Activated CD8-positive, alpha-beta memory T cell treated with anti-CD3 and anti-CD28 coated beads, Interleukin-2, amount 10 ng/mL, durations not matched to agents 7 days and 5 days (primary cell): ENCODE data around the gene DCTN2. TPM values are rescaled to one million over a fixed set of nuclear protein-coding genes. Genes with fewer than 3 reads are reported as not detected.
"Not testable (repeated sequence)": the region's sequence is repeated elsewhere in the genome, so short reads cannot be mapped to it uniquely, and the experiment has no call there.

ENCODE experiments used
- ATAC-seq: fragments of 150-1000 bp; cut with Tn5 transposase; one replicate; pipeline ENCODE4 v1.10.0; 2021; ENCODE audit warnings: moderate library complexity
- CTCF ChIA-PET: fragments of 350-600 bp; sonication (Branson Sonifier 250); formaldehyde crosslinking; loops from one replicate; lab custom pipeline; 2021; ENCODE audit warnings: antibody characterized with exemption; lab: Charles Lee
- DNase-seq: peaks from one replicate; pipeline ENCODE4 v3.0.0-alpha.2; 2020
- H3K27ac Mint-ChIP-seq: one replicate; pipeline ENCODE4 v1.8.0; 2021; ENCODE audit warnings: mild to moderate bottlenecking, mixed read lengths
- H3K27me3 Mint-ChIP-seq: one replicate; pipeline ENCODE4 v1.8.0; 2021; ENCODE audit warnings: mixed read lengths
- H3K36me3 Mint-ChIP-seq: one replicate; pipeline ENCODE4 v1.8.0; 2021; ENCODE audit warnings: mild to moderate bottlenecking, mixed read lengths
- H3K4me1 Mint-ChIP-seq: one replicate; pipeline ENCODE4 v1.8.0; 2021; ENCODE audit warnings: mixed read lengths
- H3K4me3 Mint-ChIP-seq: one replicate; pipeline ENCODE4 v1.8.0; 2021; ENCODE audit warnings: mild to moderate bottlenecking, moderate library complexity, mixed read lengths
- H3K9me3 Mint-ChIP-seq: one replicate; pipeline ENCODE4 v1.8.0; 2022; ENCODE audit warnings: low read depth, mixed read lengths
- total RNA-seq, 2 experiments: library from RNA; stranded (reverse); gene quantifications; one replicate each; pipeline ENCODE4 v1.2.3, GENCODE V29; 2021

DCTN2 gene
- total RNA-seq, 2 experiments from 2014 or later: 90.8 to 99.0 TPM

DNA sequence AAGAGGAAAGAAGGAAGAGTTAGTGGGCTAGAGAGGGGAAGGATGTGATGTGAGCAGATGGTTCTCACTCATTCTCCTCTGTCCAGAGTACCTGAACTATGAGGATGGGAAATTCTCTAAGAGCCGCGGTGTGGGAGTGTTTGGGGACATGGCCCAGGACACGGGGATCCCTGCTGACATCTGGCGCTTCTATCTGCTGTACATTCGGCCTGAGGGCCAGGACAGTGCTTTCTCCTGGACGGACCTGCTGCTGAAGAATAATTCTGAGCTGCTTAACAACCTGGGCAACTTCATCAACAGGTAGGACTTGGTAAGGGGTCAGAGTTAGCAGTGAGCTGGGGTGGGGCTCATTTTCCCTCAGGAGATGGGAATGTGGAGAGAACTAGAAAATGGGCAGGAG, 34.3 kb downstream of the DCTN2 start:
- ATAC-seq (no peak), DNase-seq (no peak)
- CTCF ChIA-PET: interaction anchor here (0.8 to 1.0 kb wide), 2 partner anchors 13 kb away, joined by 3 read pairs; no protein-coding TSS in a partner anchor
- Mint-ChIP-seq H3K27me3 (no peaks in the 10 kb centered on the region), H3K4me1 (peaks cover 8% of the 10 kb centered on the region), H3K36me3 (peaks cover 62% of the 10 kb centered on the region), H3K4me3 (no peak overlapping the region), H3K27ac (peak overlapping the region; percentile 53), H3K9me3 (no peaks in the 10 kb centered on the region)

DNA sequence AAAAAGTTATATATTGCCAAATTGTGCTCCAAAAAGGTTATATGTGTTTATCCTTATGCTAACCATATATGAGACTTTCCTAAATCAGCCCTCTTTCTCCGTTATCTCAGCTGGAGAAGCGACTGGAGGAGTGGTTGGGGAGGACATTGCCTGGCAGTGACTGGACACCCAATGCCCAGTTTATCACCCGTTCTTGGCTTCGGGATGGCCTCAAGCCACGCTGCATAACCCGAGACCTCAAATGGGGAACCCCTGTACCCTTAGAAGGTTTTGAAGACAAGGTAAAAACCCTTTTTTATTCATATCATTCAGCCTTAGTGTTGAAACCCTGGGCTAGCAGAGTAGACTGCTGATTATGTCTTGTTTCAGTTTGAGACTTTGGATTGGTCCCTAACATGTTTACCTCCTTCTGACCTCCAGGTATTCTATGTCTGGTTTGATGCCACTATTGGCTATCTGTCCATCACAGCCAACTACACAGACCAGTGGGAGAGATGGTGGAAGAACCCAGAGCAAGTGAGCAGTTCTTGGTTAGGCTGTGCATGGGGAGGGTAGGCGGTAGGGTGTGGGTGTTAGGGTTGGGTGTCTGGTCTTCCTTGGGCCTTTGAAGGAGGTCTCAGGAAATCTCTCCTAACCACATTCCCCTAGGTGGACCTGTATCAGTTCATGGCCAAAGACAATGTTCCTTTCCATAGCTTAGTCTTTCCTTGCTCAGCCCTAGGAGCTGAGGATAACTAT, 35.2 kb downstream of the DCTN2 start:
- CTCF ChIA-PET: interaction anchor here (1.0 kb wide), 1 partner anchor 12 kb away, joined by 3 read pairs; no protein-coding TSS in a partner anchor
- Mint-ChIP-seq H3K9me3 (no peaks in the 10 kb centered on the region), H3K27me3 (no peaks in the 10 kb centered on the region), H3K4me1 (peaks cover 3% of the 10 kb centered on the region), H3K36me3 (peaks cover 54% of the 10 kb centered on the region), H3K27ac (no peak overlapping the region), H3K4me3 (no peak overlapping the region)
- DNase-seq: no peak
- ATAC-seq: no peak

DNA sequence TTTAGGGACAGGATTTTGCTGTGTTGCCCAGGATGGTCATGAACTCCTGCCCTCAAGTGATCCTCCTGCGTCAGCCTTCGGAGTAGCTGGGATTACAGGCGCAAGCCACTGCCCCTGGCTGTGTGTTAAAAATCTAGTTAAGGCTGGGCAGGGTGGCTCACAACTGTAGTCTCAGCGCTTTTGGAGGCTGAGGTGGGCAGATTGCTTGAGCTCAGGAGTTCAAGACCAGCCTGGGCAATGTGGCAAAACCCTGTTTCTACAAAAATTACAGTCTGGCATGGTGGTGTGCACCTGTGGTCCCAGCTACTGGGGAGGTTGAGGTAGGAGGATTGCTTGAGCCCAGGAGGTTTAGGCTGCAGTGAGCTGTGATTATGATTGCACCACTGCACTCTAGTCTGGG, 35.8 kb downstream of the DCTN2 start:
- DNase-seq: no peak
- H3K36me3 Mint-ChIP-seq: peaks cover 51% of the 10 kb centered on the region
- H3K4me3 Mint-ChIP-seq: no peak overlapping the region
- no peak for ATAC-seq
- H3K4me1 Mint-ChIP-seq: peaks cover 3% of the 10 kb centered on the region
- CTCF ChIA-PET: no interaction called here
- H3K27ac Mint-ChIP-seq: no peak overlapping the region
- no peaks in the 10 kb centered on the region for H3K27me3 Mint-ChIP-seq
- H3K9me3 Mint-ChIP-seq: no peaks in the 10 kb centered on the region

DNA sequence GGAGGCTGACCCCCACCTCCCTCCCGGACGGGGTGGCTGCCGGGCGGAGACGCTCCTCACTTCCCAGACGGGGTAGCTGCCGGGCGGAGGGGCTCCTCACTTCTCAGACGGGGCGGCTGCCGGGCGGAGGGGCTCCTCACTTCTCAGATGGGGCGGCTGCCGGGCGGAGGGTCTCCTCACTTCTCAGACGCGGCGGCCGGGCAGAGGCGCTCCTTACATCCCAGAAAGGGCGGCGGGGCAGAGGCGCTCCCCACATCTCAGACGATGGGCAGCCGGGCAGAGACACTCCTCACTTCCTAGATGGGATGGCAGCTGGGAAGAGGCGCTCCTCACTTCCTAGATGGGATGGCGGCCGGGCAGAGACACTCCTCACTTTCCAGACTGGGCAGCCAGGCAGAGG, 39.2 kb downstream of the DCTN2 start:
- H3K9me3 Mint-ChIP-seq, H3K4me1 Mint-ChIP-seq, H3K27ac Mint-ChIP-seq, CTCF ChIA-PET, DNase-seq, H3K27me3 Mint-ChIP-seq, H3K4me3 Mint-ChIP-seq, ATAC-seq: not testable (repeated sequence)
- H3K36me3 Mint-ChIP-seq: peaks cover 45% of the 10 kb centered on the region

DNA sequence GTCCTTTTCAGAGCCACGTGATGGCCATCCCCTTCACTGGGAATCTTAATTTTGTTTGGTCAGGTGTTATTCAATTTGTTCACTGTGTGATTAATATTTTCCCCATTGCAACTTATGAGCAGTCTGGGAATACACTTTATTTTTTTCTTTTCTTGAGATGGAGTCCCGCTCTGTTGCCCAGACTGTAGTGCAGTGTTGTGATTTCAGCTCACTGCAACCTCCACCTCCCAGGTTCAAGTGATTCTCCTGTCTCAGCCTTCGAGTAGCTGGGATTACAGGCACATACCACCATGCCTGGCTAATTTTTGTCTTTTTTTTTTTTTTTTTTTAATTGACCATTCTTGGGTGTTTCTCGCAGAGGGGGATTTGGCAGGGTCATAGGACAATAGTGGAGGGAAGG, 40.5 kb downstream of the DCTN2 start:
- not testable (repeated sequence) for H3K4me1 Mint-ChIP-seq, H3K4me3 Mint-ChIP-seq, H3K27ac Mint-ChIP-seq, H3K9me3 Mint-ChIP-seq, DNase-seq, ATAC-seq, H3K27me3 Mint-ChIP-seq
- CTCF ChIA-PET: interaction anchor here (2.7 kb wide), 1 partner anchor 44 kb away, joined by 6 read pairs; no protein-coding TSS in a partner anchor
- peaks cover 44% of the 10 kb centered on the region for H3K36me3 Mint-ChIP-seq

DNA sequence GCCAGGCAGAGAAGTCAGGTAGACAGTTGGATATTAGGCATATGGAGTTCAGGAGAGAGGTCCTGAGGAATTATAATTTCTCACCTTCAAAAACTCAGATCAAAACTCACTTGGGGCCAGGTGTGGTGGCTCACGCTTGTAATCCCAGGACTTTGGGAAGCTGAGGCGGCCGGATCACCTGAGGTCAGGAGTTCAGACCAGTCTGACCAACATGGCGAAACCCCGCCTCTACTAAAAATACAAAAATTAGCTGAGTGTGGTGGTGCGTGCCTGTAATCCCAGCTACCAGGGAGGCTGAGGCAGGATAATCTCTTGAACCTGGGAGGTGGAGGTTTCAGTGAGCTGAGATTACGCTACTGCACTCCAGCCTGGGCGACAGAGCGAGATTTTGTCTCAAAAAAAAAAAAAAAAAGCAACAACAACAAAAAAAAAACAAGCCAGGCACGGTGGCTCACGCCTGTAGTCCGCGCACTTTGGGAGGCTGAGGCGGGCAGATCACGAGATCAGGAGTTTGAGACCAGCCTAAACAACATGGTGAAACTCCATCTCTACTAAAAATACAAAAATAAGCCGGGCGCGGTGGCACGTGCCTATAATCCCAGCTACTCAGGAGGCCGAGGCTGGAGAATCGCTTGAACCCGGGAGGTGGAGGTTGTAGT, 44.6 kb downstream of the DCTN2 start:
- not testable (repeated sequence) for H3K27ac Mint-ChIP-seq, H3K9me3 Mint-ChIP-seq, H3K27me3 Mint-ChIP-seq, H3K4me3 Mint-ChIP-seq, ATAC-seq, DNase-seq, H3K4me1 Mint-ChIP-seq
- peaks cover 66% of the 10 kb centered on the region for H3K36me3 Mint-ChIP-seq
- CTCF ChIA-PET: interaction anchor here (0.7 to 1.2 kb wide), 3 partner anchors 15 to 89 kb away, joined by 3 to 4 read pairs (median 3); partner anchors contain the start of gene PIP4K2C

DNA sequence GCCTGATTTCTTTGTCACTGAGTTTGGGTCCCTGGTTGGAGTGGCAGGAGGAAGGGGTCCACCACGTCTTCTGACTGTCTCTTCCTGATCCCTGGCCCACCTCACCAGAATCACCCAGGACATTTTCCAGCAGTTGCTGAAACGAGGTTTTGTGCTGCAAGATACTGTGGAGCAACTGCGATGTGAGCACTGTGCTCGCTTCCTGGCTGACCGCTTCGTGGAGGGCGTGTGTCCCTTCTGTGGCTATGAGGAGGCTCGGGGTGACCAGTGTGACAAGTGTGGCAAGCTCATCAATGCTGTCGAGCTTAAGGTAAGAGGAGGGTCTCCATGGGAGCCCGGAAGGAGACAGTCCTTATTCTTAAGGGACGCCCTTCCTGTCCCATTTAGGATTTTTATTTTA, 46.8 kb downstream of the DCTN2 start:
- Mint-ChIP-seq H3K4me1 (peaks cover 4% of the 10 kb centered on the region), H3K9me3 (peaks cover 3% of the 10 kb centered on the region), H3K36me3 (peaks cover 70% of the 10 kb centered on the region), H3K27me3 (no peaks in the 10 kb centered on the region), H3K27ac (no peak overlapping the region), H3K4me3 (no peak overlapping the region)
- ATAC-seq (no peak), DNase-seq (no peak)
- CTCF ChIA-PET: interaction anchor here (1.1 to 1.2 kb wide), 2 partner anchors 13 to 23 kb away, joined by 3 to 4 read pairs; no protein-coding TSS in a partner anchor

DNA sequence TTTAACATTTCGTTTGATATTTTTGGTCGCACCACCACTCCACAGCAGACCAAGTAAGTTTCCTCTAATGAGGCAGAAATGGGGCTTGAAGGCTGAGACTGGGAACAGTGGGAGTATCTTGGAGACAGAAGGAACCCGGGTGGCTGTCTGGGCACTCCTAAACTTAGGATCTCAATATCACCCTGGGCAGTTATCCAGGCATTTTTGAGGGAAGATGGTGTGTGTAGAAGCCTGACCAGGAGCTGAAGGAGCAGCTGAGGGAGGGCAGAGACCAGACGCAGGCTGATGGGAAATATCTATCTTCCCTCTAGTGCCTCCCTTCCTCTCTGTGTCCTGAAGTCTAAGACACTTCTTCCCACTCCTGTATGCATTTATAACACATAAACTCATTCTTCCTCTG, 48.4 kb downstream of the DCTN2 start:
- DNase-seq (no peak), ATAC-seq (no peak)
- CTCF ChIA-PET: no interaction called here
- Mint-ChIP-seq H3K4me1 (peaks cover 4% of the 10 kb centered on the region), H3K27ac (no peak overlapping the region), H3K9me3 (peaks cover 3% of the 10 kb centered on the region), H3K4me3 (no peak overlapping the region), H3K36me3 (peaks cover 65% of the 10 kb centered on the region), H3K27me3 (no peaks in the 10 kb centered on the region)

DNA sequence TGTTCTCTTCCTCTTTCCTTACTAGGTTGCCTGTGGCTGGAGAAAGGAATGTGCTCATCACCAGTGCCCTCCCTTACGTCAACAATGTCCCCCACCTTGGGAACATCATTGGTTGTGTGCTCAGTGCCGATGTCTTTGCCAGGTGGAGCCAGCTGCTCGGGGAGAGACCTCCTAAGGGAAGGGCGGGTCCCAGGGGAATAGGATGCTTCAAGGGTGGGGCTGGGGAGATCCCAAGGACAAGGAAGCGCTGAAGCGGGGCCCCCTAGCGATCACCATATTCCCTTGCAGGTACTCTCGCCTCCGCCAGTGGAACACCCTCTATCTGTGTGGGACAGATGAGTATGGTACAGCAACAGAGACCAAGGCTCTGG, 48.9 kb downstream of the DCTN2 start:
- Mint-ChIP-seq H3K4me1 (peaks cover 4% of the 10 kb centered on the region), H3K9me3 (peaks cover 3% of the 10 kb centered on the region), H3K27me3 (no peaks in the 10 kb centered on the region), H3K36me3 (peaks cover 63% of the 10 kb centered on the region), H3K27ac (no peak overlapping the region), H3K4me3 (no peak overlapping the region)
- CTCF ChIA-PET: no interaction called here
- ATAC-seq: no peak
- no peak for DNase-seq

DNA sequence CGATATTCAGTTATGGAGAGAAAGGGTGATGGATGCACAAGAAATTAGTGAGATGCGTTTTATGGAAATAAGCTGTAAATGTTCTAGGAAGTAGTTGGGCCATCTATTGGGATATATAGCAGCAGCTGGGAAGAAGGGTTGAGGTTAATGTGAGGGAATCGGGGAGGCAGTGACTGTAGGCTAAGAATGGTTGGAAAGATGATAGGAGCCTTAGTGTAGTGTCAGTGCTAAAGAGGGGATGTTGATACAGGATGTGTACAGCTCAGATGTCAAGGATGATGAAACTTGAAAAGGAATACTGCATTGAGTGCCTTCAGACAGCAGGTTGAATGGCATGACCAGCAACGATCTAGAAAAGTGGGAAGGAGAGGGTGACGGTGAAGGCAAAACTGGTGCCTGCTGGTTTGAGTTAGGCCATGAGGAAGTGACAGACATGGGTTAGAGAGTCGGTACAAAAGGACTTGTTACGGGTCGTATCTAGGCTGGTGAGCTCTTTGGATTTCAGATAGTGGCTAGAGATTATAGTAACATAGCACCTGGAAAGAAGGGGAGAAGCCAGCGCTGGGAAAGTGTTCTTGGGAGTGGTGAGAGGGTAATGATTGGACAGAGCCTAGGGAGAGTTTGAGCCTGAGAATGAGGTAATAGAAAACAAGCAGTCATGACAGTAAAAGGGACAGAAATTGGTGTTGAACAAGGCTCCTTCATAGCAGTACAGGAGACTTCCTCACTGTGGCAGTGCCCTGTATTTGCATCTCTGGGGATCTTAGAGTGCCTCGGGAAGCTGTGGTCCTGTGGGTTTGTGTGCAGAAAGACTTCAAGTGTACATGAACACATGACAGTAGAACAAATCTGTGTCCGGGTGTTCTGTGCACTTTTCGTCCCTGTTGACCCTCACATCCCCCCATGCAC, 49.5 kb downstream of the DCTN2 start:
- DNase-seq (no peak), ATAC-seq (no peak)
- H3K4me1 Mint-ChIP-seq: peaks cover 9% of the 10 kb centered on the region
- H3K36me3 Mint-ChIP-seq: peaks cover 64% of the 10 kb centered on the region
- H3K27me3 Mint-ChIP-seq: no peaks in the 10 kb centered on the region
- CTCF ChIA-PET: interaction anchor here (0.9 to 1.4 kb wide), 3 partner anchors 21 to 42 kb away, joined by 3 to 5 read pairs (median 3); no protein-coding TSS in a partner anchor
- H3K4me3 Mint-ChIP-seq: no peak overlapping the region
- peaks cover 3% of the 10 kb centered on the region for H3K9me3 Mint-ChIP-seq
- no peak overlapping the region for H3K27ac Mint-ChIP-seq

DNA sequence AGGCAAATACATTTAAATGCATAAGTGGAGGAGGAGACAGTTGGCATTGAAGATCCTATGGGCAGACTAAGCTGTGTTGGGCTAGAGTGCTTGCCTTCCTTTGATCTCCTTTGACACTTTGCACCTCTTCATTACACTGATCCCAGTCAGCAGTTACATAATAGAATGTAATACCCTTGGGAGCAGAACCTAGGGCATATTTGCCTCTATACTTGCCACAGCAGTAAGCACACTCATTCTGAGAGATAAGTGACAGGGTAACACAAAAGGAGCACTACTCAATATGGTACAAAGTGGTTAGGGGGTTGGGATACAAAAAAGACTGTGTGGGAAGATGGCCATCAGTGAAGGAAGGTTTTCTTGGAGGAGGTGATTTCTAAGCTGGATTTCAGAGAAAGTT, 50.2 kb downstream of the DCTN2 start:
- peaks cover 58% of the 10 kb centered on the region for H3K36me3 Mint-ChIP-seq
- ATAC-seq: no peak

DNA sequence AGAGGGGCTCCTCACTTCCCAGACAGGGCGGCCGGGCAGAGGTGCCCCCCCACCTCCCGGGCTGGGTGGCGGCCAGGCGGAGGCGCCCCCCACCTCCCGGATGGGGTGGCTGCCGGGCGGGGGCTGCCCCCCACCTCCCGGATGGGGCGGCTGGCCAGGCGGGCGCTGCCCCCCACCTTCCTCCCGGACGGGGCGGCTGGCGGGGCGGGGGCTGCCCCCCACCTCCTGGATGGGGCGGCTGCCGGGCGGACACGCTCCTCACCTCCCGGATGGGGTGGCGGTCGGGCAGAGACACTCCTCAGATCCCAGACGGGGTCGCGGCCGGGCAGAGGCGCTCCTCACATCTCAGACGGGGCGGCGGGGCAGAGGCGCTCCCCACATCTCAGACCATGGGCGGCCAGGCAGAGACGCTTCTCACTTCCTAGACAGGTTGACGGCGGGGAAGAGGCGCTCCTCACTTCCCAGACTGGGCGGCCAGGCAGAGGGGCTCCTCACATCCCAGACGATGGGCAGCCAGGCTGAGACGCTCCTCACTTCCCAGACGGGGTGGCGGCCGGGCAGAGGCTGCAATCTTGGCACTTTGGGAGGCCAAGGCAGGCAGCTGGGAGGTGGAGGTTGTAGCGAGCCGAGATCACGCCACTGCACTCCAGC, 51.8 kb downstream of the DCTN2 start:
- H3K9me3 Mint-ChIP-seq, H3K4me3 Mint-ChIP-seq, H3K27ac Mint-ChIP-seq, DNase-seq, ATAC-seq, CTCF ChIA-PET, H3K27me3 Mint-ChIP-seq: not testable (repeated sequence)
- peaks cover 55% of the 10 kb centered on the region for H3K36me3 Mint-ChIP-seq
- H3K4me1 Mint-ChIP-seq: peaks cover 14% of the 10 kb centered on the region

More for the DNA sequence above, 50.2 kb downstream of the DCTN2 start:
- peaks cover 9% of the 10 kb centered on the region for H3K4me1 Mint-ChIP-seq
- H3K27me3 Mint-ChIP-seq: no peaks in the 10 kb centered on the region
- CTCF ChIA-PET: interaction anchor here (0.6 to 1.4 kb wide), 4 partner anchors 20 to 766 kb away, joined by 3 to 5 read pairs (median 3); no protein-coding TSS in a partner anchor
- no peak overlapping the region for H3K4me3 Mint-ChIP-seq
- H3K27ac Mint-ChIP-seq: no peak overlapping the region
- peaks cover 3% of the 10 kb centered on the region for H3K9me3 Mint-ChIP-seq
- DNase-seq: no peak
